AG04449 (cell line): Measurements from ENCODE around the gene IGSF21.

Source experiments
- CTCF ChIA-PET: fragments of 350-600 bp; formaldehyde crosslinking; extraction: SDS; loops from one replicate; lab custom pipeline; 2021; ENCODE audit warnings: antibody characterized with exemption; lab: Yijun Ruan, JAX
- POLR2A ChIA-PET: fragments of 400-600, 350-600 bp; formaldehyde crosslinking; extraction: SDS; loops from one replicate; lab custom pipeline; 2020; ENCODE audit warnings: antibody characterized with exemption, inconsistent platforms; lab: Yijun Ruan, JAX
- DNase-seq: peaks from one replicate; pipeline ENCODE4 v3.0.0-alpha.2; 2010; ENCODE audit warnings: low read depth, low spot score
- H3K4me3 ChIP-seq: 2 replicates; pipeline ENCODE4 v1.5.1; 2011; ENCODE audit warnings: low read depth, mild to moderate bottlenecking, control low read depth, low read length
- TF ChIP-seq, protein P1 (sequence below): IDR thresholded peaks from one replicate; pipeline ENCODE4 v1.5.1; 2011; ENCODE audit warnings: mild to moderate bottlenecking, moderate library complexity, low read length, control low read depth, inconsistent platforms; ENCODE audit not compliant: insufficient read depth; ENCODE audit errors: missing control alignments

The IGSF21 gene

DNA sequence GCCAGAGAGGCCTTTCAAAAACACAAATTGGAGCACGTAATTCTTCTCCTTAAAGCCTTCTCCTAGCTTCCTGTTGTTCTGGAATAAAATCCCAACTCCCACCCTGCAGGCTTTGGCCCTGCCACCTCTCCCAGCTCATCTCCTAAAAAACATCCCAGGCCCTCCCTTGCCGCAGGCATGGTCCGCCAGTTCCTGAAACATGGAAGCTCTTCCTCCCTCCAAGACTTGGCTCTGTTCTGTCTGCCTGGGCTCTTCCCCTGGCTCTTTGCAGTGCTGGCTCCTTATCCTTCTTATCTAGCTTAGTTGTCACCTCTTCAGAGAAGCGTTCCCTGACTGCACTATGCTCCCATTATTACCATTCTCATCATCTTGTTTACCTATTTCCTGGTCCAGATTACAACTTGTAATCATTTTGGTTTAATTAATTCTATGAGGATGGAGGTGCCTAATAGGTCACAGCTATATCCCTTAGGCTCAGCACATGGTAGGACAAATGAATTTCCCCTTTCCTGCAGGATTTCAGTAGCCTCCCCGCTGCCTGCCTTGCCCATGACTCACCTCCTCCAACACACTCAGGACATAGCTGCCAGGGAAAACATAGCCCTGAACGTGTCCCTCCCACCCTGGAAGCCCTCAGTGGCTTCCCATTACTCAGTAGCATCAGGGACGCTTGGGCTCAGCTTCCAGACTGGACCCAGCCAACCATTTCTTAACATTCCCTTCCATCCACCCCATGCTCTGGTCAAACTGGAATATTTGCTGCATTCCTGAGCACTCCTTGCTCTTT lies 15.7 kb upstream of the IGSF21 start:
- POLR2A ChIA-PET: no interaction called here

DNA sequence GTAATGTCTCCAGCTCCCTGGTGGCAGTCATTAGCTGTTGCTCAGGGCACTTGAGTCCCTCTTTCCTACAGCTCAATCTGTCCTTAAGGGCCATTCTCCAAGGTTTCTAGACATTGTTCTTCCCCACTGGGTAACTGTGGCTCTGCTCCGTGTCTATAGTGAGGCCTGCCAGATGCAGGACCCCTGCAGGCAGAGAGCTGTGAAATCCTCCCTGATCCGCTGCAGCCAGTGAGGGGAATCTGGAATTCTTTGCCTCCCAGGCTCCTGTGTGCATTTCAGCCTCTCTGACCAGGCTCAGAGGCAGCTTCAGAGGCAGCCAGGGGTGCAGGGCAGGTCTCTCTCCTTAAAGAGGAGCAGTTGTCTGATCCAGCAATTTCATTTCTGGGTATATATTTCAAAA lies 14.4 kb upstream of the IGSF21 start:
- CTCF ChIA-PET: interaction anchor here (1.2 to 2.1 kb wide), 2 partner anchors 20 to 432 kb away, joined by 3 to 6 read pairs; no protein-coding TSS in a partner anchor
- DNase-seq: no peak
- no peak overlapping the region for H3K4me3 ChIP-seq
- POLR2A ChIA-PET: no interaction called here
- TF ChIP-seq, protein P1, sequence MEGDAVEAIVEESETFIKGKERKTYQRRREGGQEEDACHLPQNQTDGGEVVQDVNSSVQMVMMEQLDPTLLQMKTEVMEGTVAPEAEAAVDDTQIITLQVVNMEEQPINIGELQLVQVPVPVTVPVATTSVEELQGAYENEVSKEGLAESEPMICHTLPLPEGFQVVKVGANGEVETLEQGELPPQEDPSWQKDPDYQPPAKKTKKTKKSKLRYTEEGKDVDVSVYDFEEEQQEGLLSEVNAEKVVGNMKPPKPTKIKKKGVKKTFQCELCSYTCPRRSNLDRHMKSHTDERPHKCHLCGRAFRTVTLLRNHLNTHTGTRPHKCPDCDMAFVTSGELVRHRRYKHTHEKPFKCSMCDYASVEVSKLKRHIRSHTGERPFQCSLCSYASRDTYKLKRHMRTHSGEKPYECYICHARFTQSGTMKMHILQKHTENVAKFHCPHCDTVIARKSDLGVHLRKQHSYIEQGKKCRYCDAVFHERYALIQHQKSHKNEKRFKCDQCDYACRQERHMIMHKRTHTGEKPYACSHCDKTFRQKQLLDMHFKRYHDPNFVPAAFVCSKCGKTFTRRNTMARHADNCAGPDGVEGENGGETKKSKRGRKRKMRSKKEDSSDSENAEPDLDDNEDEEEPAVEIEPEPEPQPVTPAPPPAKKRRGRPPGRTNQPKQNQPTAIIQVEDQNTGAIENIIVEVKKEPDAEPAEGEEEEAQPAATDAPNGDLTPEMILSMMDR: no peak

More for the DNA sequence above, 15.7 kb upstream of the IGSF21 start:
- H3K4me3 ChIP-seq: no peak overlapping the region
- TF ChIP-seq, protein P1: no peak
- peak; percentile 31 for DNase-seq
- CTCF ChIA-PET: interaction anchor here (1.2 to 2.5 kb wide), 3 partner anchors 9 to 431 kb away, joined by 3 to 18 read pairs (median 6); no protein-coding TSS in a partner anchor

DNA sequence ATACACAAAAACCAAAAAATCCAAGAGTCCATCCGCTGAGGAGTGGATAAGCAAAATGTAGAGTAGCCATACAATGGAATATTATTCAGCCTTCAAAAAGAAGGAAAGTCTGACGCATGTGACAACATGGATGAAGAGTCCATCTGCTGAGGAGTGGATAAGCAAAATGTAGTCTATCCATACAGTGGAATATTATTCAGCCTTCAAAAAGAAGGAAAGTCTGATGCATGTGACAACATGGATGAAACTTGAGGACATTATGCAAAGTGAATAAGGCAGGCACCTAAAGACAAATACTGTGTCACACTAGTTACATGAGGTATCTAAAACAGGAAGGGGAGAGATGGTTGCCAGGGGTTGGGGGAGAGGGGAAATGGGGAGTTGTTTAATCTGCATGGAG lies 14.0 kb upstream of the IGSF21 start:
- ChIA-PET POLR2A (no interaction called here), CTCF (interaction anchor here (1.2 to 1.9 kb wide), 2 partner anchors 11 to 21 kb away, joined by 3 to 7 read pairs; no protein-coding TSS in a partner anchor)
- TF ChIP-seq, protein P1: no peak
- H3K4me3 ChIP-seq: no peak overlapping the region
- no peak for DNase-seq

GRCh38 chr1:18094096-18094495 lies 13.5 kb upstream of the IGSF21 start:
- no peak overlapping the region for H3K4me3 ChIP-seq
- ChIA-PET POLR2A (no interaction called here), CTCF (interaction anchor here (1.9 kb wide), 1 partner anchor 11 kb away, joined by 7 read pairs; no protein-coding TSS in a partner anchor)
- TF ChIP-seq, protein P1: no peak
- no peak for DNase-seq

GRCh38 chr1:18097206-18097605 lies 10.4 kb upstream of the IGSF21 start:
- H3K4me3 ChIP-seq: no peak overlapping the region
- CTCF ChIA-PET: interaction anchor here (1.0 to 1.1 kb wide), 3 partner anchors 10 to 262 kb away, joined by 3 to 4 read pairs (median 3); partner anchors contain the start of gene IGSF21
- POLR2A ChIA-PET: no interaction called here
- TF ChIP-seq, protein P1: no peak
- DNase-seq: no peak

DNA sequence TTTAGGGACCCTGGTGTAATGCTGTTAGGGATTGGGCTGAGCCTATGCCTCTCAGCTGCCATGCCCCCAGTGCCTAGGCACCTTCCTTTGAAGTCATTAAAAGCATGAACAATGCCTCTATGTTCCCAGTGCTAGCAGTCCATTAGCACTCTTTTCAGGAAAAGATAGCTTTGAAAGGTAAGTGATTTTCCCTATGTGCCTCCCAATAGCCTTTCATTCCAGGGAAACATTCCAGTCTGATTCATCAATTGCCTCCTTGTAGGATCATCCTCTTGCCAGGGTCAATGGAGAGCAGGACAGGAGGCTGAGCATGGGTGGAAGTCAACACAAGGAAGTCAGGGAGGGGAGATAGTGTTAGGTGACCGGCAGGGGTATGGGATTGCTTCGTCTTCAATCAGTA lies 8.6 kb upstream of the IGSF21 start:
- DNase-seq: no peak
- POLR2A ChIA-PET: no interaction called here
- no peak overlapping the region for H3K4me3 ChIP-seq
- CTCF ChIA-PET: interaction anchor here (1.1 to 2.2 kb wide), 6 partner anchors 13 to 445 kb away, joined by 3 to 12 read pairs (median 8); no protein-coding TSS in a partner anchor
- TF ChIP-seq, protein P1: no peak
